HepG2 (cell line): ENCODE measurements around the gene HABP4. TPM values are rescaled to one million over a fixed set of nuclear protein-coding genes. Genes with fewer than 3 reads are reported as not detected.

Source experiments
- ATAC-seq: fragments of 200-7000 bp; cut with Tn5 transposase; 3 replicates; pipeline ENCODE4 v1.9.1; 2020; ENCODE audit warnings: mild to moderate bottlenecking, moderate library complexity
- BruUV-seq: library from RNA; stranded (reverse); fragments of 400-500 nt; replicated peaks from 2 replicates; lab custom pipeline; 2021; lab: Mats Ljungman, UMichigan
- CTCF ChIA-PET: fragments of 300-600 bp; formaldehyde crosslinking; extraction: SDS; loops from one replicate; lab custom pipeline; 2021; ENCODE audit warnings: low total read pairs, inconsistent platforms, low intra/inter-chr PET ratio; lab: Yijun Ruan, JAX
- POLR2A ChIA-PET: fragments of 350-600 bp; sonication (Branson Sonifier 250); formaldehyde crosslinking; loops from one replicate; lab custom pipeline; 2020; ENCODE audit warnings: antibody characterized with exemption, inconsistent platforms; lab: Yijun Ruan, JAX
- DNase-seq: peaks from one replicate; pipeline ENCODE4 v3.0.0-alpha.2; 2015; ENCODE audit warnings: low spot score
- FAIRE-seq: peaks from 3 replicates; lab custom pipeline; 2011; peaks lifted over from hg19 to GRCh38; lab: Jason Lieb, UNC
- H2AFZ ChIP-seq: one replicate; pipeline ENCODE4 v1.6.1; 2011; ENCODE audit warnings: low read length, inconsistent platforms
- H3K27ac ChIP-seq: fragments of 300-600 bp; 3 replicates; pipeline ENCODE4 v1.8.0; 2011; ENCODE audit warnings: mixed run types, mild to moderate bottlenecking, mixed read lengths, low read length, inconsistent platforms; ENCODE audit not compliant: insufficient read depth; ENCODE audit errors: extremely low read length
- H3K27me3 ChIP-seq, 2 experiments: fragments of 200-600 bp in 1 of 2; 2 replicates in 1 of 2; 3 replicates in 1 of 2; pipeline versions ENCODE4 v1.6.0 to v1.8.0; 2011; ENCODE audit warnings: low read length in 2 of 2, mild to moderate bottlenecking in 2 of 2, moderate library complexity in 2 of 2, inconsistent platforms in 1 of 2; ENCODE audit not compliant: insufficient read depth in 2 of 2, control insufficient read depth in 1 of 2
- H3K36me3 ChIP-seq, 2 experiments: fragments of 200-600 bp in 1 of 2; replicated peaks in 1 of 2; 2 replicates in 1 of 2; 3 replicates in 1 of 2; pipeline versions ENCODE4 v1.5.1 to v1.8.0; 2011; ENCODE audit warnings: low read length in 2 of 2, inconsistent platforms in 1 of 2; ENCODE audit not compliant: insufficient read depth in 2 of 2, control insufficient read depth in 1 of 2
- H3K4me1 ChIP-seq: 2 replicates; pipeline ENCODE4 v1.5.1; 2012; ENCODE audit warnings: low read length, inconsistent platforms; ENCODE audit not compliant: insufficient read depth
- H3K4me2 ChIP-seq: 2 replicates; pipeline ENCODE4 v1.6.0; 2011; ENCODE audit warnings: low read depth, low read length, inconsistent platforms
- H3K4me3 ChIP-seq, 3 experiments: fragments of 200-600 bp in 1 of 3; sonication (generic), shearing (Covaris generic) in 1 of 3; replicated peaks in 1 of 3; 2 replicates each; pipeline ENCODE4 v1.5.1; 2011 to 2016; ENCODE audit warnings: low read length in 3 of 3, inconsistent platforms in 2 of 3, low read depth in 2 of 3, mild to moderate bottlenecking in 2 of 3, control low read depth in 1 of 3, mixed read lengths in 1 of 3; ENCODE audit not compliant: insufficient read depth in 1 of 3
- H3K79me2 ChIP-seq: one replicate; pipeline ENCODE4 v1.6.1; 2011; ENCODE audit warnings: low read length, inconsistent platforms; ENCODE audit not compliant: insufficient read depth
- H3K9ac ChIP-seq: 2 replicates; pipeline ENCODE4 v1.6.0; 2011; ENCODE audit warnings: mild to moderate bottlenecking, low read depth, low read length, inconsistent platforms; ENCODE audit not compliant: insufficient read depth
- H3K9me3 ChIP-seq: 2 replicates; pipeline ENCODE4 v1.5.1; 2012; ENCODE audit warnings: mild to moderate bottlenecking, low read length
- H4K20me1 ChIP-seq: 2 replicates; pipeline ENCODE4 v1.6.0; 2011; ENCODE audit warnings: inconsistent platforms, mild to moderate bottlenecking, low read length, moderate library complexity; ENCODE audit not compliant: insufficient read depth
- ARNT2 ChIP-seq: sonication (generic); formaldehyde crosslinking; IDR thresholded peaks from 2 replicates; pipeline ENCODE4 v1.8.0; 2022; ENCODE audit warnings: mild to moderate bottlenecking, low read depth, missing genetic modification reagents, moderate library complexity
- POLR2A ChIP-seq, 2 experiments: IDR thresholded peaks; 2 replicates each; pipeline ENCODE4 v1.6.1; 2011; ENCODE audit warnings: low read depth in 2 of 2, low read length in 2 of 2, mild to moderate bottlenecking in 1 of 2, moderate library complexity in 1 of 2; ENCODE audit not compliant: insufficient read depth in 1 of 2
- POLR2AphosphoS5 ChIP-seq: IDR thresholded peaks from 2 replicates; pipeline ENCODE4 v1.6.1; 2012; ENCODE audit warnings: low read depth, low read length
- TCF7L2 ChIP-seq: IDR thresholded peaks from 2 replicates; pipeline ENCODE4 v1.6.1; 2011; ENCODE audit warnings: mild to moderate bottlenecking, low read depth, low read length, moderate library complexity
- YY1 ChIP-seq: IDR thresholded peaks from 2 replicates; pipeline ENCODE4 v1.6.1; 2011; ENCODE audit warnings: low read length, low read depth, moderate library complexity, mild to moderate bottlenecking; ENCODE audit not compliant: insufficient read depth, insufficient replicate concordance
- WGBS: methylation state at CpG from one replicate; pipeline ENCODE4 v1.1.6; 2017; ENCODE audit warnings: low lambda C conversion rate; 5-methylcytosine and 5-hydroxymethylcytosine counted together
- in situ Hi-C: cut with HindIII; loops from 2 replicates; pipeline ENCODE4 v1.10.0; 2017; ENCODE audit warnings: low pct_unique_long_range_greater_than_20kb; ENCODE audit not compliant: extremely low pct_ligation_motif_present
- intact Hi-C: fragments of 100-400 bp; cut with micrococcal nuclease; formaldehyde crosslinking; loops from one replicate; pipeline ENCODE4 v1.10.0; 2022; ENCODE audit not compliant: unreplicated experiment
- polyA plus RNA-seq, 8 experiments: library from polyadenylated mRNA; depleted of rRNA in 3 of 8; stranded (reverse) in 7 of 8; unstranded in 1 of 8; fragments of >200 nt; fragmentation: Illumina TruSeq in 4 of 8; extraction: Trizol in 4 of 8; gene quantifications; 2 replicates each; pipeline versions ENCODE4 v1.2.1 to v1.2.3, GENCODE V29; 2011 to 2016; ENCODE audit warnings: low read depth in 4 of 8, missing spikeins in 1 of 8, mixed read lengths in 1 of 8; ENCODE audit not compliant: insufficient read depth in 1 of 8
- total RNA-seq, 5 experiments: library from RNA; depleted of rRNA; stranded (reverse); fragments of >200 nt; fragmentation: Illumina TruSeq; extraction: Trizol; gene quantifications; 2 replicates each; pipeline ENCODE4 v1.2.3, GENCODE V29; 2016; ENCODE audit warnings: low read depth in 1 of 5
- TF ChIP-seq, protein P1 (sequence below): sonication (generic); formaldehyde crosslinking; IDR thresholded peaks from 2 replicates; pipeline ENCODE4 v1.4.0; 2020; ENCODE audit warnings: missing genetic modification reagents
- TF ChIP-seq, protein P2 (sequence below): sonication (generic); formaldehyde crosslinking; IDR thresholded peaks from 2 replicates; pipeline ENCODE4 v1.9.0; 2021; ENCODE audit warnings: mild to moderate bottlenecking, missing genetic modification reagents
- TF ChIP-seq, protein P3 (sequence below): sonication (generic); formaldehyde crosslinking; IDR thresholded peaks from 2 replicates; pipeline ENCODE4 v1.4.0; 2020; ENCODE audit warnings: missing genetic modification reagents
- TF ChIP-seq, protein P4 (sequence below): sonication (generic); formaldehyde crosslinking; IDR thresholded peaks from 2 replicates; pipeline ENCODE4 v1.5.1; 2020; ENCODE audit warnings: mild to moderate bottlenecking, missing genetic modification reagents, moderate library complexity

The HABP4 gene
- total and polyA plus RNA-seq, 2 of the 13 experiments (the other 11 are each of a cell fraction or from before 2014, with no cell fraction given): 14.3 to 26.6 TPM

DNA sequence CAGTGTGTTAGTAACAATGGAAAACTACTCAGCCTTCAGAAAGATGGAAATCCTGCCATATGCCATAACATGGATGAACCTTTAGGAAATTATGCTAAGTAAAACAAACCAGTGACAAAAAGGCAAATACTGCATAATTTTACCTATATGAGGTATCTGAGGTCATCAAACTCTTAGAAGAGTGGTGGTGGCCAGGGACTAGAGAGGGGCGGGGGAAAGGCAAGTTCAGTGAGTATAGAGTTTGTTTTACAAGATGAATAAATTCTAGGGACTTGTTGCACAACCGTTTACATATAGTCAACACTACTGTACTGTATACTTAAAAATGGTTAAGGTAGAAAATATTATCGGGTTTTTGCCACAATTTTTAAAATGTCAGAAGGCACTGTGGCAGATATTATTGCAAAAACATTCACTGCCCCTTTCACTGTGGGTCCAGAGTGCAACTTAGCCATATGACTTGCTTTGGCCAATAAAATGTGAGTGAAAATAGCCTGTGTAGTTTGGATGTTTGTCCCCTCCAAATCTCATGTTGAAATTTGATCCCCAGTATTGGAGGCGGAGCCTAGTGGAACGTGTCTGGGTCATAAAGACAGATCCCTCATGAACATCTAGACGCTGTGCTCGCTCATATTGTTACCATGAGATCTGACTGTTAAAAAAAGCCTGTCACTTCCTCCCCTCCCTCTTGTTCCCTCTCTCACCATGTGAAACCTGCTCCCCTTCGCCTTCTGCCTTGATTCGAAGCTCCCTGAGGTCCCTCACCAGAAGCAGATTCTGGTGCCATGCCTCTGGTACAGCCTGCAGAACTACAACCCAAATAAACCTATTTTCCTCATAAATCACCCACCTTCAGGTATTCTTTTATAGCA, 41.3 kb upstream of the HABP4 start:
- BruUV-seq: no TSS peak
- POLR2A ChIA-PET: interaction anchor here (1.0 to 2.1 kb wide), 4 partner anchors 9 to 27 kb away, joined by 3 to 7 read pairs (median 4); no protein-coding TSS in a partner anchor
- Histone ChIP-seq H3K27ac (peak overlapping the region; percentile 89), H3K36me3 (no peaks in the 10 kb centered on the region), H4K20me1 (no peaks in the 10 kb centered on the region; the same call in 1 of the 2 replicates), H3K9me3 (no peaks in the 10 kb centered on the region), H2AFZ (no peak overlapping the region), H3K9ac (peak overlapping the region; percentile 50), H3K4me1 (peaks cover 50% of the 10 kb centered on the region), H3K27me3 (no peaks in the 10 kb centered on the region), H3K79me2 (peaks cover 79% of the 10 kb centered on the region), H3K4me2 (peak overlapping the region; percentile 81), H3K4me3 (peak overlapping the region in 2 of 3 experiments; percentile 38 to 42; a peak in 2 of 6 replicates)
- FAIRE-seq: peak; percentile 81
- in situ Hi-C loops: no loop called here
- CTCF ChIA-PET: no interaction called here
- WGBS: 27% methylated on average over 9 of the region's 9 CpGs
- ATAC-seq: peak; percentile 93
- peak; percentile 95 for DNase-seq
- intact Hi-C loops: no loop called here
- no peak for TF ChIP-seq TCF7L2
- TF ChIP-seq, protein P1, sequence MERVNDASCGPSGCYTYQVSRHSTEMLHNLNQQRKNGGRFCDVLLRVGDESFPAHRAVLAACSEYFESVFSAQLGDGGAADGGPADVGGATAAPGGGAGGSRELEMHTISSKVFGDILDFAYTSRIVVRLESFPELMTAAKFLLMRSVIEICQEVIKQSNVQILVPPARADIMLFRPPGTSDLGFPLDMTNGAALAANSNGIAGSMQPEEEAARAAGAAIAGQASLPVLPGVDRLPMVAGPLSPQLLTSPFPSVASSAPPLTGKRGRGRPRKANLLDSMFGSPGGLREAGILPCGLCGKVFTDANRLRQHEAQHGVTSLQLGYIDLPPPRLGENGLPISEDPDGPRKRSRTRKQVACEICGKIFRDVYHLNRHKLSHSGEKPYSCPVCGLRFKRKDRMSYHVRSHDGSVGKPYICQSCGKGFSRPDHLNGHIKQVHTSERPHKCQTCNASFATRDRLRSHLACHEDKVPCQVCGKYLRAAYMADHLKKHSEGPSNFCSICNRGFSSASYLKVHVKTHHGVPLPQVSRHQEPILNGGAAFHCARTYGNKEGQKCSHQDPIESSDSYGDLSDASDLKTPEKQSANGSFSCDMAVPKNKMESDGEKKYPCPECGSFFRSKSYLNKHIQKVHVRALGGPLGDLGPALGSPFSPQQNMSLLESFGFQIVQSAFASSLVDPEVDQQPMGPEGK (CRISPR knock-in tag): peak; percentile 36; the same call in 1 of the 2 replicates
- TF ChIP-seq YY1: peak; percentile 32
- TF ChIP-seq POLR2A (IDR thresholded peaks at IDR 0.05; ENCODE audit: insufficient read depth in 1 of 2, low read depth in 2 of 2, low read length in 2 of 2): peak in 1 of 2 experiments; percentile 54; a peak in 1 of 4 replicates
- TF ChIP-seq, protein P2, sequence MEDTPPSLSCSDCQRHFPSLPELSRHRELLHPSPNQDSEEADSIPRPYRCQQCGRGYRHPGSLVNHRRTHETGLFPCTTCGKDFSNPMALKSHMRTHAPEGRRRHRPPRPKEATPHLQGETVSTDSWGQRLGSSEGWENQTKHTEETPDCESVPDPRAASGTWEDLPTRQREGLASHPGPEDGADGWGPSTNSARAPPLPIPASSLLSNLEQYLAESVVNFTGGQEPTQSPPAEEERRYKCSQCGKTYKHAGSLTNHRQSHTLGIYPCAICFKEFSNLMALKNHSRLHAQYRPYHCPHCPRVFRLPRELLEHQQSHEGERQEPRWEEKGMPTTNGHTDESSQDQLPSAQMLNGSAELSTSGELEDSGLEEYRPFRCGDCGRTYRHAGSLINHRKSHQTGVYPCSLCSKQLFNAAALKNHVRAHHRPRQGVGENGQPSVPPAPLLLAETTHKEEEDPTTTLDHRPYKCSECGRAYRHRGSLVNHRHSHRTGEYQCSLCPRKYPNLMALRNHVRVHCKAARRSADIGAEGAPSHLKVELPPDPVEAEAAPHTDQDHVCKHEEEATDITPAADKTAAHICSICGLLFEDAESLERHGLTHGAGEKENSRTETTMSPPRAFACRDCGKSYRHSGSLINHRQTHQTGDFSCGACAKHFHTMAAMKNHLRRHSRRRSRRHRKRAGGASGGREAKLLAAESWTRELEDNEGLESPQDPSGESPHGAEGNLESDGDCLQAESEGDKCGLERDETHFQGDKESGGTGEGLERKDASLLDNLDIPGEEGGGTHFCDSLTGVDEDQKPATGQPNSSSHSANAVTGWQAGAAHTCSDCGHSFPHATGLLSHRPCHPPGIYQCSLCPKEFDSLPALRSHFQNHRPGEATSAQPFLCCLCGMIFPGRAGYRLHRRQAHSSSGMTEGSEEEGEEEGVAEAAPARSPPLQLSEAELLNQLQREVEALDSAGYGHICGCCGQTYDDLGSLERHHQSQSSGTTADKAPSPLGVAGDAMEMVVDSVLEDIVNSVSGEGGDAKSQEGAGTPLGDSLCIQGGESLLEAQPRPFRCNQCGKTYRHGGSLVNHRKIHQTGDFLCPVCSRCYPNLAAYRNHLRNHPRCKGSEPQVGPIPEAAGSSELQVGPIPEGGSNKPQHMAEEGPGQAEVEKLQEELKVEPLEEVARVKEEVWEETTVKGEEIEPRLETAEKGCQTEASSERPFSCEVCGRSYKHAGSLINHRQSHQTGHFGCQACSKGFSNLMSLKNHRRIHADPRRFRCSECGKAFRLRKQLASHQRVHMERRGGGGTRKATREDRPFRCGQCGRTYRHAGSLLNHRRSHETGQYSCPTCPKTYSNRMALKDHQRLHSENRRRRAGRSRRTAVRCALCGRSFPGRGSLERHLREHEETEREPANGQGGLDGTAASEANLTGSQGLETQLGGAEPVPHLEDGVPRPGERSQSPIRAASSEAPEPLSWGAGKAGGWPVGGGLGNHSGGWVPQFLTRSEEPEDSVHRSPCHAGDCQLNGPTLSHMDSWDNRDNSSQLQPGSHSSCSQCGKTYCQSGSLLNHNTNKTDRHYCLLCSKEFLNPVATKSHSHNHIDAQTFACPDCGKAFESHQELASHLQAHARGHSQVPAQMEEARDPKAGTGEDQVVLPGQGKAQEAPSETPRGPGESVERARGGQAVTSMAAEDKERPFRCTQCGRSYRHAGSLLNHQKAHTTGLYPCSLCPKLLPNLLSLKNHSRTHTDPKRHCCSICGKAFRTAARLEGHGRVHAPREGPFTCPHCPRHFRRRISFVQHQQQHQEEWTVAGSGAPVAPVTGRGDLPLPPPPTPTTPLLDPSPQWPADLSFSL (CRISPR knock-in tag): no peak
- TF ChIP-seq, protein P3, sequence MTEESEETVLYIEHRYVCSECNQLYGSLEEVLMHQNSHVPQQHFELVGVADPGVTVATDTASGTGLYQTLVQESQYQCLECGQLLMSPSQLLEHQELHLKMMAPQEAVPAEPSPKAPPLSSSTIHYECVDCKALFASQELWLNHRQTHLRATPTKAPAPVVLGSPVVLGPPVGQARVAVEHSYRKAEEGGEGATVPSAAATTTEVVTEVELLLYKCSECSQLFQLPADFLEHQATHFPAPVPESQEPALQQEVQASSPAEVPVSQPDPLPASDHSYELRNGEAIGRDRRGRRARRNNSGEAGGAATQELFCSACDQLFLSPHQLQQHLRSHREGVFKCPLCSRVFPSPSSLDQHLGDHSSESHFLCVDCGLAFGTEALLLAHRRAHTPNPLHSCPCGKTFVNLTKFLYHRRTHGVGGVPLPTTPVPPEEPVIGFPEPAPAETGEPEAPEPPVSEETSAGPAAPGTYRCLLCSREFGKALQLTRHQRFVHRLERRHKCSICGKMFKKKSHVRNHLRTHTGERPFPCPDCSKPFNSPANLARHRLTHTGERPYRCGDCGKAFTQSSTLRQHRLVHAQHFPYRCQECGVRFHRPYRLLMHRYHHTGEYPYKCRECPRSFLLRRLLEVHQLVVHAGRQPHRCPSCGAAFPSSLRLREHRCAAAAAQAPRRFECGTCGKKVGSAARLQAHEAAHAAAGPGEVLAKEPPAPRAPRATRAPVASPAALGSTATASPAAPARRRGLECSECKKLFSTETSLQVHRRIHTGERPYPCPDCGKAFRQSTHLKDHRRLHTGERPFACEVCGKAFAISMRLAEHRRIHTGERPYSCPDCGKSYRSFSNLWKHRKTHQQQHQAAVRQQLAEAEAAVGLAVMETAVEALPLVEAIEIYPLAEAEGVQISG: peak; percentile 35; the same call in 1 of the 2 replicates
- 0 out of 2 replicates have a peak, but pooled peaks have one; percentile 32 for TF ChIP-seq ARNT2 (CRISPR knock-in tag)
- TF ChIP-seq POLR2AphosphoS5: peak; percentile 61
- TF ChIP-seq, protein P4, sequence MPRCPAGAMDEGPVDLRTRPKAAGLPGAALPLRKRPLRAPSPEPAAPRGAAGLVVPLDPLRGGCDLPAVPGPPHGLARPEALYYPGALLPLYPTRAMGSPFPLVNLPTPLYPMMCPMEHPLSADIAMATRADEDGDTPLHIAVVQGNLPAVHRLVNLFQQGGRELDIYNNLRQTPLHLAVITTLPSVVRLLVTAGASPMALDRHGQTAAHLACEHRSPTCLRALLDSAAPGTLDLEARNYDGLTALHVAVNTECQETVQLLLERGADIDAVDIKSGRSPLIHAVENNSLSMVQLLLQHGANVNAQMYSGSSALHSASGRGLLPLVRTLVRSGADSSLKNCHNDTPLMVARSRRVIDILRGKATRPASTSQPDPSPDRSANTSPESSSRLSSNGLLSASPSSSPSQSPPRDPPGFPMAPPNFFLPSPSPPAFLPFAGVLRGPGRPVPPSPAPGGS (CRISPR knock-in tag): no peak
